GM18511 (cell line): ENCODE results near the gene TMEM19.
"Not testable (repeated sequence)": the region's sequence is repeated elsewhere in the genome, so short reads cannot be mapped to it uniquely, and the experiment has no call there.

ENCODE experiments used
- ATAC-seq: cut with Tn5 transposase; IDR thresholded peaks from one replicate; pipeline ENCODE4 v1.9.1; 2021; ENCODE audit warnings: mild to moderate bottlenecking, moderate library complexity; ENCODE audit not compliant: unreplicated experiment

TMEM19 gene

GRCh38 chr12:71664411-71665089 lies 21.3 kb upstream of the TMEM19 start:
- peak; percentile 19 for ATAC-seq

- ATAC-seq, result no peak
These were observed 20.8 kb upstream of the TMEM19 start for GRCh38 chr12:71665090-71665463.

GRCh38 chr12:71666259-71666658 lies 19.6 kb upstream of the TMEM19 start:
- no peak for ATAC-seq

- no peak for ATAC-seq
These were observed 14.6 kb upstream of the TMEM19 start for GRCh38 chr12:71671311-71671710.

GRCh38 chr12:71671816-71672215 lies 14.1 kb upstream of the TMEM19 start:
- no peak for ATAC-seq

- ATAC-seq, result no peak
These were observed 3.4 kb upstream of the TMEM19 start for GRCh38 chr12:71682466-71682865.

- ATAC-seq, result no peak
These were observed 2.2 kb upstream of the TMEM19 start for GRCh38 chr12:71683633-71684032.

- no peak for ATAC-seq
These were observed 1.8 kb upstream of the TMEM19 start for GRCh38 chr12:71684081-71684480.

GRCh38 chr12:71685312-71685906 lies 473 bp upstream of the TMEM19 start:
- no peak for ATAC-seq

- no peak for ATAC-seq
These were observed 760 bp downstream of the TMEM19 start for GRCh38 chr12:71686658-71687025.

- not testable (repeated sequence) for ATAC-seq
These were observed 1.3 kb downstream of the TMEM19 start for GRCh38 chr12:71687172-71687571.

- no peak for ATAC-seq
These were observed 3.2 kb downstream of the TMEM19 start for GRCh38 chr12:71688961-71689570.

- no peak for ATAC-seq
These were observed 5.7 kb downstream of the TMEM19 start for GRCh38 chr12:71691504-71692129.

- ATAC-seq, result no peak
These were observed 7.2 kb downstream of the TMEM19 start for GRCh38 chr12:71693126-71693525.

- peak; percentile 21 for ATAC-seq
These were observed 7.8 kb downstream of the TMEM19 start for GRCh38 chr12:71693651-71694050.

- peak; percentile 92 for ATAC-seq
These were observed 8.4 kb downstream of the TMEM19 start for GRCh38 chr12:71694099-71694820.

GRCh38 chr12:71695782-71696181 lies 9.9 kb downstream of the TMEM19 start:
- no peak for ATAC-seq

- not testable (repeated sequence) for ATAC-seq
These were observed 16.3 kb downstream of the TMEM19 start for GRCh38 chr12:71702181-71702580.

GRCh38 chr12:71702590-71702989 lies 16.7 kb downstream of the TMEM19 start:
- no peak for ATAC-seq

- no peak for ATAC-seq
These were observed 17.3 kb downstream of the TMEM19 start for GRCh38 chr12:71703206-71703605.

- no peak for ATAC-seq
These were observed 19.0 kb downstream of the TMEM19 start for GRCh38 chr12:71704920-71705319.
